ENCODE results near the gene KEAP1.
"Not testable (repeated sequence)": the region's sequence is repeated elsewhere in the genome, so short reads cannot be mapped to it uniquely, and the experiment has no call there.

KEAP1 gene

DNA sequence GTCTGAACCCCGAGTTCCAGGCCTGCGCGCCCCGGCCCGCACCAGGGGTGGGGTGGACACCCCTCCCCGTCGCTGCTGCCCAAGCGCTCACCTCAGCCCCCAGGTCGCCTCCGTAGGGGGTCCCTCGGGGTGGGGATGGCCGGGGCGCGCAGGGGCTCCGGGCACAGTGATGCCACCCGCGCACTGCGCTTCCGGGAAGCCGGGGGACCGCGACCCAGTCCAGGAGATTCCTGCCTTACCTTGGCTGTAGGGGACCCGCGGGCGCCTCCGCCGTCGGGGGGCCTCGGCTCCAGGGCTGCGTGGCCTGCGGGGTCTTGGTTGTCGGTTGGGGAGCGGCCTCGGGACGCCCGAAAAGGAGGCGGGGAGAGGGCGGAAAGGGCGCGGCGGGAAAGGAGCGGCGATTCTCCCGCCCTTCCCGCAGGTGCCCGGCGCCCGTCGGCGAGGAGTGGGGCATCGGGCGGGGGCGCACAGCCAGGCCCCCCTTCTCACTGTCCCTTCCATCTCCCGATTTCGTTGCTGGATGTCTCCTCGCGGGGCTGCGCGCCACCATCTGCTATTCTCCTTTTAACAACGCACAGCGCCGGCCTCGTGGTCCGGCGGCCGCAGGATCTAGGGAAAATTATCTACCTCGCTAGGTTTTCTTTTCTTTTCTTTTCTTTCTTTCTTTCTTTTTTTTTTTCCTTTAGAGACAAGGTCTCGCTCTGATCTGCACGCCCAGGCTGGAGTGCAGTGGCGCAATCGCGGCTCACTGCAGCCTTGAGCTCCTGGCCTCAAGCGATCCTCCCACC lies at the start of gene KEAP1:
TSS of gene KEAP1 (minus strand) at position 355 of the 788 bp plus-strand sequence. CDS start 3,323 bp downstream, outside the sequence.
- no peak for DNase-seq

DNA sequence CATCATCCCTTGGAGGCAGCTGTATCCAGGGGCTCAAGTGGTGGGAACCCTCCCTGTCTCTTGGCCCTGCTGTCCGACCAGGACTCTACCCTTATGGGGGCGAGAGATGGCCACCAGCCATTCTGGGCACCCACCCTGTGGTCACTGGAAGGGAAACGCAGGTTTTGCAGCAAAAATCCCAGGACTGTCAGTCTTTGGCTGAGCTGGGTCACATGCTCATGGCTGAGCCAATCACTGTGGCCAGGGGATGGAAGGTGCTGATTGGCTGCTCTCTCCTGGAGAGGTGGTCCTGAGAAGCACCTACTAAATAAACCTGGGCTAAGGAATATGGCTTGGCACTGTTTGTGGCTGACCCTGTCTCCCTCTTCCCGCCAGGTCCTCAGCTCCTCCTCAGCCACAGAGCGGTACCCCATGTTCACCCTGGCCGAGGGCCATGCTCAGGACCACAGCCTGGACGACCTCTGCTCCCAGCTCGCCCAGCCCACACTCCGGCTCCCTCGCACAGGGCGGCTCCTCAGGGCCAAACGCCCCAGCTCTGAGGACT lies 49.4 kb upstream of the KEAP1 start:
- DNase-seq, result no peak

DNA sequence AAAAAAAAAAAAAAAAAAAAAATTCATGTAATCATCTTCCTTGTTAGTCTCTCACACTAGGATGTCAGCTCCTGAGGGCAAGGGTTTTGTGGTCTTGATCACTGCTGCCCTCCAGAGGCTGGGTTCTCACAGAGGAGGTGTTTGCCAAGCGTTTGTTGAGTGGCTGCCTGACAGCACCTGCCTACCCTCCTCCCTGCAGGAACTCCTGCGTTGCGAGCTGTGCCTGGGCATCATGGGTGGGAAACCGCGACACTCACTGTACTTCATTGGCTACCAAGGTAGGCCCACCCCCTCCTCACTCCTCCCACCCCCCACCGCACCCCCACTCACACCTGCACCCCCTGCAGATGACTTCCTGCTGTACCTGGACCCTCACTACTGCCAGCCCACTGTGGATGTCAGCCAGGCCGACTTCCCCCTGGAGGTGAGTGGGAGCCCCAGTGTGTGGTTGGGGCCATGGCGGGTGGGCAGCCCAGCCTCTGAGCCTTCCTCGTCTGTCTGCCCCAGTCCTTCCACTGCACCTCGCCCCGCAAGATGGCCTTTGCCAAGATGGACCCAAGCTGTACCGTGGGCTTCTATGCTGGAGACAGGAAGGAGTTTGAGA lies 48.6 kb upstream of the KEAP1 start:
- DNase-seq, result no peak

DNA sequence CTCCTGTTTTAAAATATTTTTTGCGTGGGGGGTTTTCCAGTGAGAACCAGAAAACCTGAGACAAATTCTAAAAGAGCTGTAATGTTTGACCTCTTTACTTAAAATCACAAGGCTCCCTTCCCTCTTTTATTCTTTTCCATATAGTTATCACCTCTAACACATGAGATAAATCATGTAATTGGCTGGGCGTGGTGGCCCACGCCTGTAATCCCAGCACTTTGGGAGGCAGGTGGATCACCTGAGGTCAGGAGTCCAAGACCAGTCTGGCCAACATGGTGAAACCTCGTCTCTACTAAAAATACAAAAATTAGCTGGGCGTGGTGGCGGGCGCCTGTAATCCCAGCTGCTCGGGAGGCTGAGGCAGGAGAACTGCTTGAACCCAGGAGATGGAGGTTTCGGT lies 47.9 kb upstream of the KEAP1 start:
- DNase-seq, result not testable (repeated sequence)

DNA sequence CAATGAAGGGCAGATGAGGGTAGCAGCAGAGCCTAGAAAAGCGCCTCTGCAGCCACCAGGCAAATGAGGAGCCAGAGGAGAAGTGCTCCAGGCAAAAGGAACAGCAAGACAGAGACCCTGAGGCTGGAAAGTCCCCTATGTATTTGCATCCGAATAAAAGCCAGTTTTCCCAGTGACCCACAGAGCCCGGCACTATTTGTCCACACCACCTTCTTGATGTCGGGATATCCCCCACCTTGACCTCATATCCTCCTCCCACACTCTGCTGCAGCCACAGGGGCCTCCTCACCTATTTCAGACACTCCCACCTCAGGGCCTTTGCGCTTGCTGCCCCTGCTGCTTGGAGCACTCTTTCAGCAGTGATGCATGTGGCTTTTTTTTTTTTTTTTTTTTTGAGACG lies 47.2 kb upstream of the KEAP1 start:
- no peak for DNase-seq

DNA sequence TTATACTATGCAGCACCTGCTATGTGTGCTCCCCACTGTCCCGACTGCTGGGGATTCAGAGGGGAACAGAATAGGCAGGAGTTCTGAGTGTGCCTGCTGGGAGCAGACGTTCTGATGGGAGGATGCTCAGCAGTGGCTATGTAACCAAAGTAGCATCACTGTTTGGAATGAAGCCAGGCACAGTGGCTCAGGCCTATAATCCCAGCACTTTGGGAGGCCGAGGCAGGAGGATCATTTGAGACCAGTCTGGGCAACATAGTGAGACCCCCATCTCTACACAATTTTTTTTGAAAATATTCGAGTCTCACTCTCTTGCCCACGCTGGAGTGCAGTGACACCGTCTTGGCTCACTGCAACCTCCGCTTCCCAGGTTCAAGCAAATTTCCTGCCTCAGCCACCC lies 46.6 kb upstream of the KEAP1 start:
- DNase-seq, result no peak

DNA sequence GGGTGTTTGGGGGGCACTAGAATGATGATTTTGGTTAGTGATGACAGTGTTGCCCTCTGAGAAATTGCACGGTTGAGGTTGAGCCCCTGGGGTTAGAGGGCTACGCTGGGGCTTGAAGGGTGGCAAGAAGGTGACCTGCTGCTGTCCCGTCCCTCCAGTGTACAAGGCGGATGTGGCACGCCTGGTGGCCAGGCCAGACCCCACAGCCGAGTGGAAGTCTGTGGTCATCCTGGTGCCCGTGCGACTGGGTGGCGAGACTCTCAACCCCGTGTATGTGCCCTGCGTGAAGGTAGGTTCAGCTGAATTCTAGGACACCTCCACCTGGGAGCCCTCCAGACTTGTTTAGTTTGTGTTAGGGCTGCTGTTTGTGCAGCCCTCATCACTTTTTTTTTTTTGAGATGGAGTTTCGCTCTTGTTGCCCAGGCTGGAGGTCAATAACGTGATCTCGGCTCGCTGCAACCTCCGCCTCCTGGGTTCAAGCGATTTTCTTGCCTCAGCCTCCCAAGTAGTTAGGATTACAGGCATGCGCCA lies 45.7 kb upstream of the KEAP1 start:
- DNase-seq, result no peak

DNA sequence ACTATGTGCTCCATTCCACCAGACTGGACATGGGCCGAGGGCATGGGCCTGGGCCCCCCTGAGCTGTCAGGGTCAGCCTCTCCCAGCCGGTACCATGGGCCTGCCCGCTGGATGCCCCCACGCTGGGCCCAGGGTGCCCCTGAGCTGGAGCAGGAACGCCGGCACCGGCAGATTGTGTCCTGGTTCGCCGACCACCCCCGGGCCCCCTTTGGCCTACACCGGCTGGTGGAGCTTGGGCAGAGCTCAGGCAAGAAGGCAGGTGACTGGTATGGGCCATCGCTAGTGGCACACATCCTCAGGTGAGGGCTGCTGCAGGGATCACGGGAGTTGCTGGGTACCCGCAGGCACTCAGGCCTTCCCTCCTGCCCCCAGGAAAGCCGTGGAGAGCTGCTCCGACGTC lies 43.7 kb upstream of the KEAP1 start:
- no peak for DNase-seq

DNA sequence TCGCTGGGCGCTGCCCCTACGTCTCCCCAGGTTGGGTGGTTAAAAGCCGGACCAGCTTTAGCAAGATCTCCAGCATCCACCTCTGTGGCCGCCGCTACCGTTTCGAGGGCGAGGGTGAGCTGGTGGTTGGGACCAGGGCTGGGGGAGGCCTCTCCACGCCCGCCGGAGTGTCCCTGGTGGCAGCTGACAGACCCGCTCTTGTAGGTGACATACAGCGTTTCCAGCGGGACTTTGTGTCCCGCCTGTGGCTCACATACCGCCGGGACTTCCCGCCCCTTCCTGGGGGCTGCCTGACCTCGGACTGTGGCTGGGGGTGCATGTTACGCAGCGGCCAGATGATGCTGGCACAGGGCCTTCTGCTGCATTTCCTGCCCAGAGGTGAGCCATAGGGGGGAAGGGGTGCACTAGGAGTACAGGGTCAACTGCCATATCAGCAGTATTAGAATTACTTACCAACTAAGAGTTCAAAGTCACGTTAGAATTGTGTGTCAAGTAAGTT lies 41.6 kb upstream of the KEAP1 start:
- no peak for DNase-seq

DNA sequence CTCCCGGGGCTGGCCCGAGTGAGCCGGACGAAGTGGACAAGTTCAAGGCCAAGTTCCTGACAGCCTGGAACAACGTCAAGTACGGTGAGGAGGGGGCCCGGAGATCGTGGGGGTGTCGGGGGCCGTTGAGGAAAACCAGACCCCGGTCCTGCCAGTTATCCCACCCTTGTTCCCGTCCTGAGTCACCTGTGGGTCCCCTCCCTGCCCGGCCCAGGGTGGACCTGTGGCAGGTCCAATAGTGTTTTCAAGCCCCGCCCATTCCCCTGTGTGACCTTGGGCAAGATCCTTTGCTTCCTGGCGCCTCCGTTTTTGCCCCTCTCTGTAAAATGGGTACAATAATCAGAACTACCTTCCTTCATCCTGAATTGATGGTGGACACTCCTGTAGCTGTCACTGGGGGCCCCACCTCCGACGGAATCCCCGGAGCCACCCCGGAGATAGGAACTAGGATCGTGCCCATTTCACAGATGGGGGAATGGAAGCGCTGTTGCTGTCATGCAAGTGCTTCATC lies 41.1 kb upstream of the KEAP1 start:
- no peak for DNase-seq

DNA sequence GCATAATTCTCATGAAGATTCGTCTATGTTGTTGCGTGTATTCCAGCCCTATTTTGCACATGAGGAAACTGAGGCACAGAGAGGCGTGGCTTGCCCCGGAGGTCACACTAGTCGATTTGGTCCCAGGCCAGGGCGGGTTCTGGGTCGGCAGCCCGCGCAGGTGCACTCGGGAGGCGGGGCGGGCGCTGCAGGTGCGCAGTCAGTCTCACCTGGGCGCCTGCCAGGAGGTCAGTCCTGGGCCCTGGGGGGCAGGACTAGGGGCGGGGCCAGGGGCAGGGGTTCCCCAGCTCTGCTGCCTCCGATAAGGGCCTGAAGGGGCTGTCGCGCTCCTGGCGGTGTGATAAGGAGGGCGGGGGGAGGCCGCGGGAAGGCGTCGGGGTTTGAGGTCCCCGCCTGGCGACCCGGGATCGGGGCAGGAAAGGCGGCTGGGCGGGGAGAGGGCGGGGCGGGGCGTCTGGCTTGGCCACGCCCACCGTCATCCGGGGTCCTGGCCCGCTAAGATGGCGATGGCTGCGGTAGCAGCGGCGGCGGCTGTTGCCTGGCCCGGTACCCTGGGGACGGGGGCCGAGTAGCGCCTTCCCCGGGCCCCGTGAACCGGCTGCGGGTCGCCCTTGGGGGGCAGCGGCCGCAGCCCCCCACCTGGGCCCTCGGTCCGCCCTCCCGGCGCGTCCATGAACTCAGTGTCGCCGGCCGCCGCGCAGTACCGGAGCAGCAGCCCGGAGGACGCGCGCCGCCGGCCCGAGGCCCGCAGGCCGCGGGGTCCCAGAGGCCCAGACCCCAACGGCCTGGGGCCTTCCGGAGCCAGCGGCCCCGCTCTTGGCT lies 40.5 kb upstream of the KEAP1 start, which contains the start of gene ATG4D:
TSS of gene ATG4D (plus strand) at position 485 of the 822 bp plus-strand sequence. CDS start at position 672, 187 bp downstream.
- DNase-seq, result peak; percentile 29

DNA sequence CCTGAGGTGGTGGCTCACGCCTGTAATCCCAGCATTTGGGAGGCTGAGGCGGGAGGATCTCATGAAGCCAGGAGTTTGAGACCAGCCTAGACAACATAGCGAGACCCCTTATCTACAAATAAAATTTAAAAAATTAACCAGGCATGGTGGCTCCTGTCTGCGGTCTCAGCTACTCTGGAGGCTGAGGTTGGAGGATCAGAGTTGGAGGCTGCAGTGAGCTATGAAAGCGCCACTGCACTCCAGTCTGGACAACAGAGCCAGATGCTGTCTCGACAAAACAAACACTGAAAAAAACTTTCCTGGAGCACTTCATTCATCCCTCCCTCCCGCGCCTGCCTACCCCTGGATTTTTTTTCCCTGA lies 39.9 kb upstream of the KEAP1 start:
- DNase-seq, result no peak

DNA sequence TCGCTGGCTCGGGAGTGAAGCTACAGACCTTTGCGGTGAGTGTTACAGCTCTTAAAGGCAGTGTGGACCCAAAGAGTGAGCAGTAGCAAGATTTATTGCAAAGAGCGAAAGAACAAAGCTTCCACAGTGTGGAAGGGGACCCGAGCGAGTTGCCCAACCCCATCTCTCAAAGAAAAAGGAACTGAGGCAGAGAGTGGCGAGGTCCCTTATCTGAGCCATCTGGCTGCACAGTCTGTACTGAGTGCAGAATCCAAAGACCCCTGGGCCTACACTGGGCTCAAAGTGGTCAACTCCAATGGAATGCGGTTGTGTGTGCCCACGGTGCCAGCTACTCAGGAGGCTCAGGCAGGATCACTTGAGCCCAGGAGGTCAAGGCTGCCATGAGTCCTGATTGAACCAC lies 35.9 kb upstream of the KEAP1 start:
- DNase-seq, result not testable (repeated sequence)

DNA sequence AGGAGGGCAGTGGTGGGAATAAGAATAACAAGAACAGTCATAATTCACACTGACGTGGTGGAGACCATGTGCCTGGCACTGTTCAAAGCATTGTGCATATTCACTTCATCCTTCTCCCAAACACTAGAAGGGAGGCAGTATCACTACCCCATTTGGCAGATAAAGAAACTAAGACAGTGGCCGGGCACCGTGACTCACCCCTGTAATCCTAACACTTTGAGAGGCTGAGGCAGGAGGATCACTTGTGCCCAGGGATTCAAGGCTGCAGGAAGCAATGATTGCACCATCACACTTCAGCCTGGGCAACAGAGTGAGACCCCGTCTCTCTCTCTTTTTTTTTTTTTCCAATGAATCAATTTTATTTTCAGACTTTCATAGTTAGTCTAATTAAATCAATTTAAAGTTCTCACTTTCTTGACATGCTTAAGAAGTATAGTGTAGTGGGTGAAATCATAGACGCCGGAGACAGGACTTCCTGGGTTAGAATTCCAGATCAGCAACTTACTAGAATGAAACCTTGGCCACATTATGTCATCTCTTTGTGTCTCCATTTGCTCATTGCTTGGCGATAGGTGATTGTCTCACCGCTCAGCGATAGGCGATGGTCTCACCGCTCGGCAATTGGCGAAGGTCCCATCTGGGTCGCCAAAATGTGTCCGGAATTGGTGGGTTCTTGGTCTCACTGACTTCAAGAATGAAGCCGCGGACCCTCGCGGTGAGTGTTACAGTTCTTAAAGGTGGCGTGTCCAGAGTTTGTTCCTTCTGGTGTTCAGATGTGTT lies 35.2 kb upstream of the KEAP1 start:
- DNase-seq, result no peak

DNA sequence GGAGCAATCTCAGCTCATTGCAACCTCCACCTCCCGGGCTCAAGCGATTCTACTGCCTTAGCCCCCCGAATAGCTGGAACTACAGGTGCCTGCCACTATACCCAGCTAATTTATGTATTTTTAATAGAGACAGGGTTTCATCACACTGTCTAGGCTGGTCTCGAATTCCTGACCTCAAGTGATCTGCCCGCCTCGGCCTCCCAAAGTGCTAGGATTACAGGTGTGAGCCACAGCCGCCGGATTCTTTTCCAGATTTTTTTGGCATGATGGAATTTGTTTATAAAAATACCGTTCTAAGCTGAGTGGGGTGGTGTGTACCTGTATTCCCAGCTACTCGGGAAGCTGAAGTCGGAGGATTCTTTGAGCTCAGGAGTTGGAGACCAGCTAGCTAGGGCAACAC lies 34.5 kb upstream of the KEAP1 start:
- no peak for DNase-seq

DNA sequence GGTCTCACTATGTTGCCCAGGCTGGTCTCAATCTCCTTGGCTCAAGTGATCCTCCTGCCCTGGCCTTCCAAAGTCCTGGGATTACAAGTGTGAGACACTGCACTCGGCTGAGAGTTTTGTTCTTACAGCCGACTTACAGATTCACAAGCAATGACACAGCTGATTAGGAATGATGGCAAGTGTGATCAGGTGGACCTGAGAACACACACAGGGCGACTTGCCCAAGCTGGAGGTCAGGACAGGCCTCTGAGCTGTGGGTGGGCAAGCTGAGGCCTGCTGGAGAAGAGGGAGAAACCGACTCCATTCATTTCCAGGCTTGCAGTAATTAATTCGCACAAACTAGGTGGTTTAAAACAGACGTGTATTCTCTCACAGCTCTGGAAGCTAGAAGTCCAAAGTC lies 32.5 kb upstream of the KEAP1 start:
- no peak for DNase-seq

DNA sequence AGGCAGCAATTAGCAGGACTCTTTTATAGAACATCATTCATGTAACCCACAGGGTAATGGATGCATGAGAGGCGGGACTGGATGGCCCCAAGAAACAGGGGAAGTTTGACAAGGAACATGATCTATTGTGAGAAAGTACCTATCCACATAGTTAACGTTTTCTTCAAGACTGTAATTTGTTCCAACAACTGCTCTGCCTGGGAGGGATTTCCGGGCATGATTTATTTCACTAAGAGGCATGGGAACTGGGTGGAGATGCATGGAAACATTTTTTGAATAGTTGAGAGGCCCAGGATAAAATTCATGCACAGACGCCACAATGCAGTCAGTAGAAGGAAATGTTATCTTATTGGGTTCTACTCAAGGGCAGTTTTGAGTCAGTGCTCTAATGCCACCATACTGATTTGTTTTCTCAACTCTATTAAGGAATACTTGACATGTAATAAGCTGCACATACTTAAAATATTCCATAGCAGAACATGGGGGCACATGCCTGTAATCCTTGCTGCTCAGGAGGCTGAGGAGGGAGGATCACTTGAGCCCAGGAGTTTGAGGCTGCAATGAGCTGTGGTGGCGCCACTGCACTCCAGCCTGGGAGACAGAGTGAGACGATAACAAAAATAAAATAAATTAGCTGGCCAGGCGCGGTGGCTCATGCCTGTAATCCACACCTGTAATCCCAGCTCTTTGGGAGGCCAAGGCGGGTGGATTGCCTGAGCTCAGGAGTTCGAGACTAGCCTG lies 30.7 kb upstream of the KEAP1 start:
- no peak for DNase-seq

DNA sequence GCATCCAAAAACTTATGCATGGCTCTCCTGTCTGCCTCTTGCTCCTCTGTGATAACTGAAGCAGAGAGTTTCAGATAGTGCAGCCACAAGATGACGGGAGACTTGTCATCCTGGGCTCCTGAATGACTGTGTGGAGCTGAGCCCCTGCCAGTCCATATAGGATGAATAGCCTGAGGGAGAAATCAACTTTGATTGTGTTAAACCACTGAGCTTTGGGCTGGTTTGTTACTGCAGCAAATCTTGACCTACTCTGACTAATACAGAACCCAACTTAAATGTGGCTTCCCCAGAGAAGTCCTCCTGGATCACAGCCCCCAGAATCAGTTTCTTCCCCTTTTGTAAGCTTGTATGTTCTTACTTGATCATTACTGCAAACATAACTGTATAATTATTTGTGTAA lies 29.3 kb upstream of the KEAP1 start:
- DNase-seq, result no peak

DNA sequence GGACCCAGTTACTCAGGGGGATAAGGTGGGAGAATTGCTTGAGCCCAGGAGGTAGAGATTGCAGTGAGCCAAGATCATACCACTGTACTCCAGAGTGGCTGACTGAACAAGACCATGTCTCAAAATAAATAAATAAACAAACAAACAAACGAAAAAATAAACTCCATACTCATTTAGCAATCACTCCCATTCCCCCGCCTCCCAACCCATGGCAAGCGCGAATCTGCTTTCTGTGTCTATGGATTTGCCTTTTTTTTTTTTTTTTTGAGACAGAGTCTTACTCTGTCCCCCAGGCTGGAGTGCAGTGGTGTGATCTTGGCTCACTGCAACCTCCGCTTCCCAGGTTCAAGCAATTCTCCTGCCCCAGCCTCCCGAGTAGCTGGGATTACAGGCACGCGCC lies 23.7 kb upstream of the KEAP1 start:
- not testable (repeated sequence) for DNase-seq

DNA sequence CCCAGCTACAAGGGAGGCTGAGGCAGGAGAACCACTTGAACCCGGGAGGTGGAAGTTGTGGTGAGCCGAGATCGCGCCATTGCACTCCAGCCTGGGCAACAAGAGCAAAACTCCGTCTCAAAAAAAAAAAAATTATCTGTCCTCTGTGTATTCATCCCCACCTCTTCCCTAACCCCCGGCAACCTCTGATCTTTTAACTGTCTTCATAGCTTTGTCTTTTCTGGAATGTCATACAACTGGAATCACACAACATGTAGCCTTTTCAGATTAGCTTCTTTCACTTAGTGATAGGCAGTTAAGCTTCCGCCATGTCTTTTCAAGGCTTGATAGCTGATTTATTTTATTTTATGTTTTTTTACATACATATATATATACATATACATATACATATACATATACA lies 22.5 kb upstream of the KEAP1 start:
- no peak for DNase-seq

DNA sequence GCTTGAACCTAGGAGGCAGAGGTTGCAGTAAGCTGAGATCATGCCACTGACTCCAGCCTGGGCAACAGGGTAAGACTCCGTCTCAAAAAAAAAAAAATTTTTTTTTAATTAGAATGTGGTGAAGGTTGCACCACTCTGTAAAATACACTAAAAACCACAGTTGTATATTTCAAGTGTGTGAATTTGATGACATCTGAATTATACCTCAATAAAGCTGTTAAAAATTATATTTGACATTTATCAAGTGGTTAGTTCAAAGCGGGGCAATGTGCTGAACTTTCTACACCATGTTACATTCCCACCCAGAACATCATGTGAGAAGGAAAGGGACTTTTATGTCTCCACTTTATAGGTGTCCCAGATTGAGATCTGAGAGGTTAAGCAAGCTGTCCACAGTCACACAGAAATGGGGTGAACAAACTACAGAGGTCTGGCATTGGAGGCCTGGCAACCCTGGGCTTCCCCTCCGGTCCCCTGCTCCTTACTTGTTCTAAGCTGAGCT lies 20.0 kb upstream of the KEAP1 start:
- DNase-seq, result no peak

Data from SHP77 treated with DMSO at 0.1 percent for 48 hours (cell line).